ENCODE data around the gene VEZT.

The VEZT gene

GRCh38 chr12:95335948-95336347 is 118.3 kb downstream of the VEZT start:
- no peak for TF ChIP-seq CTCF (IDR thresholded peaks at IDR 0.05; ENCODE audit: insufficient read depth, low read length, poor library complexity, severe bottlenecking)
- Histone ChIP-seq H3K36me3 (ENCODE audit: control insufficient read depth, insufficient read depth, low read length) (no peaks in the 10 kb centered on the region), H3K4me3 (replicated peaks; ENCODE audit: low read depth, low read length) (no peak overlapping the region), H3K27me3 (replicated peaks; ENCODE audit: control insufficient read depth, insufficient read depth, low read length) (no peaks in the 10 kb centered on the region)
- no peak for DNase-seq (ENCODE audit: extremely low read depth, insufficient read length)

DNA sequence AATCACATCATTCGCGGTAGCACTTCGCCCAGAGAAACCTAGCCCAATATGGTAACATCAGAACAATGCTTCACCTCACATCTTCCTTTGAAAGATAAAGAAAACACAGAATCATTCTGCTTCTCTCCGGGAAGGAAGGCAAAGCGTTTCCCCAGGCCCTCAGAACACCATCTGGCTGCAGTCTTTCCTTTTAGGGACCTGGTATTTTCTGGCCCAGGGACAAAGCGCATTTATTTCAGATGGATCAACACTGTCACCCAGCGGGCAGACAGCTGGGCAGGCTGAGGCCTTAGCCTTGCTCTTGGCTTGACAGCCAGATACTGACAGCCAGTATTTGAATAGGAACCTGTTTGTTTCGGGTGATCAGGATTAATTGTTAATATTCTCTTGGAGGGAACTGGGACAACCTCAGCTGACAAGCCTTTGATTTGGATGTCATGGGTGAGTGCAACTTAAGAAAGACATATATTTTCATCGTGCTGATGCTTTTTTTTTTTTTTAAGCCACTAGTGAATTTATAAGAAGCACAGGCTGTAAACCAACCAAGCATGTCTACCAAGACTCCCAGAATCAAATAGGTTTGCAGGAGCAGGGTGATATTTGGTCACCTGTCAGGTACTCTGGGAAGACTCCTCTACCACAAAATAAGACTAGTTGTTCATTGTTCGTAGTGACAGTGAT is 118.9 kb downstream of the VEZT start:
- Histone ChIP-seq H3K36me3 (ENCODE audit: control insufficient read depth, insufficient read depth, low read length) (no peaks in the 10 kb centered on the region), H3K4me3 (replicated peaks; ENCODE audit: low read depth, low read length) (no peak overlapping the region), H3K27me3 (replicated peaks; ENCODE audit: control insufficient read depth, insufficient read depth, low read length) (no peaks in the 10 kb centered on the region)
- TF ChIP-seq CTCF (IDR thresholded peaks at IDR 0.05; ENCODE audit: insufficient read depth, low read length, poor library complexity, severe bottlenecking), result peak; percentile 44
- no peak for DNase-seq (ENCODE audit: extremely low read depth, insufficient read length)

- TF ChIP-seq CTCF (IDR thresholded peaks at IDR 0.05; ENCODE audit: insufficient read depth, low read length, poor library complexity, severe bottlenecking), result no peak
- Histone ChIP-seq H3K36me3 (ENCODE audit: control insufficient read depth, insufficient read depth, low read length) (no peaks in the 10 kb centered on the region), H3K4me3 (replicated peaks; ENCODE audit: low read depth, low read length) (no peak overlapping the region), H3K27me3 (replicated peaks; ENCODE audit: control insufficient read depth, insufficient read depth, low read length) (no peaks in the 10 kb centered on the region)
- no peak for DNase-seq (ENCODE audit: extremely low read depth, insufficient read length)
These were observed 119.5 kb downstream of the VEZT start for GRCh38 chr12:95337146-95337545.

DNA sequence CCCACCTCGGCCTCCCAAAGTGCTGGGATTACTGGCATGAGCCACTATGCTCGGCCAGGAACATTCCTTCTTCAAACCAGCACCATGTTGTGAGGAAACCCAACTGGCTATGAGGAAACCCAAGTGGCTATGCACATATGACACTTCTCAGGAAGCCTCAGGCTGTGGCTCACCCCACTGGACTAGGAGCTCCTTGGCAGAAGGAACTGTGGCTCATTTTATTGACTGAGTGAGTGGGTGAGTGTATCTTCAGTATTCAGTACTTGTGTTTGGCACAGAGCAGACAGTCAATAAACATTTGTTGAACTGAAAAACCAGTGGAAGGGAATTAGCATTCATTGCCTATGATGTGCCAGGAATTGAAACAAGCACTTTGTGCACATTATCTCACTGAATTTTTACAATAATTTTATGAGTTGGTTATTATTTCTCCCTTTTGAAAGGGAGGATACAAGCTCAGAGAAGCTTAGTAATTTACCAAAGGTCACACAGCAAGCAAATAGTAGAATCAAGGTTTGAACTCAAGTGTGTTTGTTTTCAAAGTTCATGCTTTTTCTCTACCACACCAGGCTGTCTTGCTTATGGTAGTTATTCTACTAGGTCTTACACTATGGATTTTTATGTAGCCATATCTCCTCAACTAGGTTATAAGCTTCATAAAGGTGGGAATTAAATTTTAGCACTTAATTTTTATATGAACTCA is 121.6 kb downstream of the VEZT start:
- DNase-seq (ENCODE audit: extremely low read depth, insufficient read length), result no peak
- Histone ChIP-seq H3K36me3 (ENCODE audit: control insufficient read depth, insufficient read depth, low read length) (no peaks in the 10 kb centered on the region), H3K4me3 (replicated peaks; ENCODE audit: low read depth, low read length) (no peak overlapping the region), H3K27me3 (replicated peaks; ENCODE audit: control insufficient read depth, insufficient read depth, low read length) (no peaks in the 10 kb centered on the region)
- no peak for TF ChIP-seq CTCF (IDR thresholded peaks at IDR 0.05; ENCODE audit: insufficient read depth, low read length, poor library complexity, severe bottlenecking)

GRCh38 chr12:95342008-95342407 is 124.4 kb downstream of the VEZT start:
- H3K27me3 ChIP-seq (replicated peaks; ENCODE audit: control insufficient read depth, insufficient read depth, low read length), result no peaks in the 10 kb centered on the region
- no peaks in the 10 kb centered on the region for H3K36me3 ChIP-seq (ENCODE audit: control insufficient read depth, insufficient read depth, low read length)
- no peak overlapping the region for H3K4me3 ChIP-seq (replicated peaks; ENCODE audit: low read depth, low read length)
- no peak for DNase-seq (ENCODE audit: extremely low read depth, insufficient read length)
- TF ChIP-seq CTCF (IDR thresholded peaks at IDR 0.05; ENCODE audit: insufficient read depth, low read length, poor library complexity, severe bottlenecking), result no peak

All from GM06990 (cell line).